ENCODE measurements around the gene MBNL1.
"Not testable (repeated sequence)": the region's sequence is repeated elsewhere in the genome, so short reads cannot be mapped to it uniquely, and the experiment has no call there.

The MBNL1 gene

GRCh38 chr3:152394246-152394645 lies 125.5 kb downstream of the MBNL1 start:
- DNase-seq (ENCODE audit: extremely low spot score), result no peak
- CTCF ChIA-PET, result interaction anchor here (1.2 to 4.7 kb wide), 6 partner anchors 7 to 210 kb away, joined by 3 to 31 read pairs (median 6); no protein-coding TSS in a partner anchor
- POLR2A ChIA-PET, result no interaction called here
- no peak for TF ChIP-seq CTCF (IDR thresholded peaks at IDR 0.05; ENCODE audit: control extremely low read depth, extremely low read depth, low read depth, missing control alignments)

GRCh38 chr3:152395764-152396163 lies 127.0 kb downstream of the MBNL1 start:
- CTCF ChIA-PET, result interaction anchor here (1.0 to 4.4 kb wide), 6 partner anchors 13 to 211 kb away, joined by 3 to 14 read pairs (median 4); no protein-coding TSS in a partner anchor
- TF ChIP-seq CTCF (IDR thresholded peaks at IDR 0.05; ENCODE audit: control extremely low read depth, extremely low read depth, low read depth, missing control alignments), result no peak
- no peak for DNase-seq (ENCODE audit: extremely low spot score)
- POLR2A ChIA-PET, result no interaction called here

- no peak for TF ChIP-seq CTCF (IDR thresholded peaks at IDR 0.05; ENCODE audit: control extremely low read depth, extremely low read depth, low read depth, missing control alignments)
- DNase-seq (ENCODE audit: extremely low spot score), result no peak
- ChIA-PET POLR2A (interaction anchor here (0.7 kb wide), 1 partner anchor 420 kb away, joined by 3 read pairs; no protein-coding TSS in a partner anchor), CTCF (interaction anchor here (1.1 to 2.2 kb wide), 5 partner anchors 14 to 212 kb away, joined by 3 to 8 read pairs (median 4); no protein-coding TSS in a partner anchor)
These were observed 128.1 kb downstream of the MBNL1 start for GRCh38 chr3:152396867-152397266.

- CTCF ChIA-PET, result interaction anchor here (2.0 to 2.2 kb wide), 2 partner anchors 14 to 61 kb away, joined by 4 to 8 read pairs; no protein-coding TSS in a partner anchor
- POLR2A ChIA-PET; DNase-seq (ENCODE audit: extremely low spot score): not testable (repeated sequence)
These were observed 128.6 kb downstream of the MBNL1 start for GRCh38 chr3:152397348-152397747.

GRCh38 chr3:152398495-152398894 lies 129.8 kb downstream of the MBNL1 start:
- ChIA-PET POLR2A (interaction anchor here (0.6 kb wide), 1 partner anchor 9 kb away, joined by 4 read pairs; no protein-coding TSS in a partner anchor), CTCF (interaction anchor here (1.0 to 6.0 kb wide), 8 partner anchors 7 to 66 kb away, joined by 3 to 31 read pairs (median 4); no protein-coding TSS in a partner anchor)
- no peak for DNase-seq (ENCODE audit: extremely low spot score)
- no peak for TF ChIP-seq CTCF (IDR thresholded peaks at IDR 0.05; ENCODE audit: control extremely low read depth, extremely low read depth, low read depth, missing control alignments)

- CTCF ChIA-PET, result interaction anchor here (1.0 to 6.0 kb wide), 11 partner anchors 8 to 221 kb away, joined by 3 to 31 read pairs (median 4); no protein-coding TSS in a partner anchor
- TF ChIP-seq CTCF (IDR thresholded peaks at IDR 0.05; ENCODE audit: control extremely low read depth, extremely low read depth, low read depth, missing control alignments), result no peak
- POLR2A ChIA-PET, result no interaction called here
- DNase-seq (ENCODE audit: extremely low spot score), result no peak
These were observed 130.6 kb downstream of the MBNL1 start for GRCh38 chr3:152399374-152399773.

- no peak for DNase-seq (ENCODE audit: extremely low spot score)
- CTCF ChIA-PET, result interaction anchor here (0.8 to 6.0 kb wide), 3 partner anchors 9 to 13 kb away, joined by 3 to 31 read pairs (median 9); no protein-coding TSS in a partner anchor
- no peak for TF ChIP-seq CTCF (IDR thresholded peaks at IDR 0.05; ENCODE audit: control extremely low read depth, extremely low read depth, low read depth, missing control alignments)
- POLR2A ChIA-PET, result no interaction called here
These were observed 132.2 kb downstream of the MBNL1 start for GRCh38 chr3:152400887-152401286.
